Skeletal muscle satellite cell (primary cell): ENCODE data around the gene ZNF816.
"Not testable (repeated sequence)": the region's sequence is repeated elsewhere in the genome, so short reads cannot be mapped to it uniquely, and the experiment has no call there.

ENCODE experiments used
- H3K27me3 ChIP-seq: 2 replicates; pipeline ENCODE4 v1.7.0; 2013; ENCODE audit warnings: low read length; ENCODE audit not compliant: control insufficient read depth, insufficient read depth
- H3K36me3 ChIP-seq: 2 replicates; pipeline ENCODE4 v1.7.0; 2013; ENCODE audit warnings: mild to moderate bottlenecking, control low read depth, low read length; ENCODE audit not compliant: insufficient read depth
- H3K4me1 ChIP-seq: 2 replicates; pipeline ENCODE4 v1.7.0; 2013; ENCODE audit warnings: low read length; ENCODE audit not compliant: control insufficient read depth, insufficient read depth
- H3K4me2 ChIP-seq: 2 replicates; pipeline ENCODE4 v1.7.0; 2013; ENCODE audit warnings: mild to moderate bottlenecking, low read length
- H3K4me3 ChIP-seq: 2 replicates; pipeline ENCODE4 v1.7.0; 2013; ENCODE audit warnings: low read length
- H3K9ac ChIP-seq: 2 replicates; pipeline ENCODE4 v1.7.0; 2013; ENCODE audit warnings: mild to moderate bottlenecking, low read depth, low read length, moderate library complexity
- H3K9me3 ChIP-seq: replicated peaks from 2 replicates; pipeline ENCODE4 v1.7.0; 2013; ENCODE audit warnings: mild to moderate bottlenecking, control low read depth, low read length

ZNF816 gene

DNA sequence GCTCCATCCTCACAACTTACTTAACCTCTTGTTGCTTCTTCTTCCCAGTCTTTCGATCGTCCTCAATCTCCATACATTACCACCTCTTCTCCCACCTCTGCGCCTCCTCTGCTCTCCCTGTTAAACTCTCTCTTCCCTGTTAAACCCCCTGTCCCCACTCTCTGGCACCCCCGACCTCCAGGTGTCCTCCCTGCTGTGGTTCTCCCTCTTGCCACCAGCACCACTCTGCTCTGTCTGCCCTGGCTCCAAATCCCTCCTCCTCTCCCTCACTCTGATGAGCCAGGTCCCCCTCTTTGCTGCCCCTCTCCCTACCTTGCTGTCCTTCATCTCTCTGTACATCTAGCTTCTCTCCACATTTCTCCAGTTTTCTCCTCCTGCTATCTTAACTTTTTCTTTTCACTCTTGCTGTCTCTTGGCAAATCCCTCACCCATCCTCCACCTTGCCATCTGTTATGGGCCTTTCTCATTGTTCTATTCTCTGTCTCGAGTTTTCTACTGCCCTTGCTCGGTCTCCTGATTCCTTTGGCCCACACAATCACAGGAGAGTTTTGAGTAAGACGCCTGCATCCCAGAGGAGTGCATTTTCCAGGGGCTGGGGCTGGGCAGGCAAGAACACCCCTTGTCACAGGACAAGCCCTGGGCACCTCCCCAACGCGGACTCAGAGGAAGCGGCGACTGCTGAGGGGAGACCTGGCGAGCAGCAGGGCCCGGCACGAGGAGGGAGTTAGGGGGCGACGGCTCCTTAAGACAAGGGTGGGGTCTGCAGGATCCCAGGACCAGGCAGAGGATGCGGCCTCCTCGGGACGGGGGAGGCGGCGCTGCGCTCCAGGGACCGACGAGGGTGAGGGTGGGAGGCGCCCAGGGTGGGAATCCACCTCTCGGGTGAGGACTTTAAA is 29.7 kb upstream of the ZNF816 start:
- H3K4me2 ChIP-seq: peak overlapping the region; percentile 80
- H3K4me1 ChIP-seq: peaks cover 21% of the 10 kb centered on the region
- H3K9ac ChIP-seq: peak overlapping the region; percentile 25
- H3K4me3 ChIP-seq: peak overlapping the region; percentile 67
- peaks cover 2% of the 10 kb centered on the region for H3K36me3 ChIP-seq
- H3K27me3 ChIP-seq: no peaks in the 10 kb centered on the region
- H3K9me3 ChIP-seq: no peaks in the 10 kb centered on the region

DNA sequence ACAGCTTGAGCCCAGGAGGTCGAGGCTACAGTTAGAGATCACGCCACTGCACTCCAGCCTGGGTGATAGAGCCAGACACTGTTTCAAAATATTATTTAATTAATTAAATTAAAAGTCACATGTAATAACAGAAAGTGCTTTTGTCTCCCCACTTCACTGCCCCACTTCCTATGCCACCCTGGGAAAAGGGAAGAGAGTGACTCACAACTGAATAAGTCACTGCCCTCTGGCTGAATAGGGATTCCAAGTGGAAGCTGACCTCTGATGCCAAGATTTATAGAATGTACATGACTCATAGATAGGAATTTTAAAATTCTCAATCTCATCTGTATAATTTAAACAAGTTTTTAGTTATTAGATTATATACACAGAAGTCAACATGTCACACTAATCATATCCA is 28.8 kb upstream of the ZNF816 start:
- H3K9me3 ChIP-seq: no peaks in the 10 kb centered on the region
- no peak overlapping the region for H3K9ac ChIP-seq
- H3K4me2 ChIP-seq: peak overlapping the region; percentile 41
- peaks cover 4% of the 10 kb centered on the region for H3K36me3 ChIP-seq
- H3K27me3 ChIP-seq: no peaks in the 10 kb centered on the region
- H3K4me1 ChIP-seq: peaks cover 21% of the 10 kb centered on the region
- H3K4me3 ChIP-seq: no peak overlapping the region

DNA sequence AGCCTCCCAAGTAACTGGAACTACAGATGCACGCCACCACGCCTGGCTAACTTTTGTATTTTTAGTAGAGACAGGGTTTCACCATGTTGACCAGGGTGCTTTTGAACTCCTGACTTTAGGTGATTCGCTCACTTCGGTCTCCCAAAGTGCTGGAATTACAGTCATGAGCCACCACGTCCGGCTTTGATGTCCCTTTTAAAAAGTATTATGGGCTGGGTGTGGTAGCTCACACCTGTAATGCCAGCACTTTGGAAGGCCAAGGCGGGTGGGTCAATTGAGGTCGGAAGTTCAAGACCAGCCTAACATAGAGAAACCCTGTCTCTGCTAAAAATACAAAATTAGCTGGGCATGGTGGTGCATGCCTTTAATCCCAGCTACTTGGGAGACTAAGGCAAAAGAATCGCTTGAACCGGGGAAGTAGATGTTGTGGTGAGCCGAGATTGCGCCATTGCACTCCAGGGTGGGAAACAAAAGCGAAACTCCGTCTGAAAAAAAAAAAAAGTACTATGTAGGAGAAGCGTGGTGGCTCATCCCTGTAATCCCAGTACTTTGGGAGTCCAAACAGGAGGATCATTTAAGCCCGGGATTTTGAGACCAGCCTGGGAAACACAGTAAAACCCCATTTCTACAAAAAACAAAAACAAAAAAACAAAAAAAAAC is 28.2 kb upstream of the ZNF816 start:
- Histone ChIP-seq H3K4me3 (no peak overlapping the region), H3K27me3 (no peaks in the 10 kb centered on the region), H3K4me2 (no peak overlapping the region), H3K36me3 (peaks cover 4% of the 10 kb centered on the region), H3K9me3 (no peaks in the 10 kb centered on the region), H3K4me1 (peaks cover 21% of the 10 kb centered on the region), H3K9ac (no peak overlapping the region)

DNA sequence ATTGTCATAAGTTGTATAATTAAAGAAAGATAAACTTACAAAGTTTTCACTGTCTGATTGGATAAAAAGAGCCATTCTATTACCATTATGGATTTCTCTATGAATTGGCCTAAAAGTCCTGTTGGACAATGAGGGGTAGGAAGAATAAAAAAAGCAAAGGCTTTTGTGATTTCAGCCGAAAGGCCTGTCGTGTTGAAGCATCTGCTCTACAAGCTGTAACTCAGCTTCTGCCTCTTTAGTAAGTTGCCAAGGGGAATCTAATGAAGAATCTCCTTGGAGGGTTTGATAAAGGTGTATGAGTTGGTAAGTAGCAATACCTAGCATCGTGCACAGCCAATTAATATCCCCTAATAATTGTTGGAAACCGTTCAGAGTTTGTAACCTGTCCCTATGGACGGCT is 25.8 kb upstream of the ZNF816 start:
- Histone ChIP-seq H3K4me3 (no peak overlapping the region), H3K4me1 (peaks cover 17% of the 10 kb centered on the region), H3K9ac (no peak overlapping the region), H3K36me3 (peaks cover 4% of the 10 kb centered on the region), H3K4me2 (no peak overlapping the region), H3K27me3 (no peaks in the 10 kb centered on the region), H3K9me3 (no peaks in the 10 kb centered on the region)

DNA sequence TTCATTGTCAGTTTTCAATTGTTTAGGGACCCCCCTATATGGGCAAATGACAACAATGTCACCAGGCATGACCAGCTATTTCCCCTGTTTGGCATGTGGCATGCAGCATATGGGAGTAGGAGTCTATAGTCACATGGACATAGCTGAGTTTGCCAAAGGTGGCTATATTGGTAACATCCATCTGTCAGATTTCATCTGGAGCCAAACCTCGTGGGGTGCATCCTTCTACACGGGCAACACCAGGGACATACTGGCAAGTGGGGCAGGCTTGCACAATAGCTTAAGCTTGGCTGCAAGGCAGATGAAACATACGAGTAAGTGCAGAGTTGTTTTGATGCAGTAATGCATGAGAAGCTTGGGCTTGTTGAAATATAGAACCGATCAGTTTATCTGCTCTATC is 24.5 kb upstream of the ZNF816 start:
- Histone ChIP-seq H3K36me3 (peaks cover 4% of the 10 kb centered on the region), H3K4me2 (no peak overlapping the region), H3K27me3 (no peaks in the 10 kb centered on the region), H3K4me1 (peaks cover 11% of the 10 kb centered on the region), H3K4me3 (no peak overlapping the region), H3K9ac (no peak overlapping the region), H3K9me3 (no peaks in the 10 kb centered on the region)

DNA sequence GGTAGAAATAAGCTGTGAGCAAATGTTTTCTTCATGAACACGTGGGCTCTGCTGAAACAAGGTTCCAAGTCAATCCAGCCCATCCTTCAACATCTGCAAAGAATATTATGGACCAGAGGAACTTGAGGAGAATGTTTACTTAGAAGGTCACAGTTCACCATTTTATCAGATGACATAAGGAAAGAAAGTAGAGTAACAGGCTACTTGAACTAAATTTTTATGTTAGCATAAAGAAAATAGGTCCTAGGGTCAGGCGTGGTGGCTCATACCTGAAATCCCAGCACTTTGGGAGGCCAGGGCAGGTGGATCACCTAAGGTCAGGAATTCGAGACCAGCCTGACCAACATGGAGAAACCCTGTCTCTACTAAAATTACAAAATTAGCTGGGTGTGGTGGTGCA is 20.5 kb upstream of the ZNF816 start:
- H3K27me3 ChIP-seq, H3K9ac ChIP-seq, H3K36me3 ChIP-seq, H3K9me3 ChIP-seq, H3K4me2 ChIP-seq, H3K4me1 ChIP-seq, H3K4me3 ChIP-seq: not testable (repeated sequence)

DNA sequence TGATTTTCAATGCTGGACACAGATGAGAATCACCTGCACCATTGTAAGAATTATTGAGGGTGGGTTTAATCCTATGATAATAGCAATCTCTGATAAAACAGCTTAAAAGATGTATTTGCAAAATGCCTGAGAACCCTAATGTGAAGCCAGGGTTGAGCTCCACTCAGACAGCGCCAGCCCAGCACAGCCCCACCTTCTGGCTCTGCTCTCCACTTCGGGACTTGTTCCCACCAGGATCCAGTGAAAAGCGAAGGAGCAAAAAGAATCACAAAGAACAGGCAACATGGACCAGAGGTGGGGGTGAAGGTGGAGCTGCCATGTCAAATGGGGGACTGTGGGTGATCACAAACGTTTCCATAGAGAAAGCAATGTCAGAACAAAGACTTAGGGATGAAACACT is 18.6 kb upstream of the ZNF816 start:
- Histone ChIP-seq H3K36me3 (no peaks in the 10 kb centered on the region), H3K4me1 (no peaks in the 10 kb centered on the region), H3K9me3 (no peaks in the 10 kb centered on the region), H3K4me3 (no peak overlapping the region), H3K4me2 (no peak overlapping the region), H3K27me3 (no peaks in the 10 kb centered on the region), H3K9ac (no peak overlapping the region)

DNA sequence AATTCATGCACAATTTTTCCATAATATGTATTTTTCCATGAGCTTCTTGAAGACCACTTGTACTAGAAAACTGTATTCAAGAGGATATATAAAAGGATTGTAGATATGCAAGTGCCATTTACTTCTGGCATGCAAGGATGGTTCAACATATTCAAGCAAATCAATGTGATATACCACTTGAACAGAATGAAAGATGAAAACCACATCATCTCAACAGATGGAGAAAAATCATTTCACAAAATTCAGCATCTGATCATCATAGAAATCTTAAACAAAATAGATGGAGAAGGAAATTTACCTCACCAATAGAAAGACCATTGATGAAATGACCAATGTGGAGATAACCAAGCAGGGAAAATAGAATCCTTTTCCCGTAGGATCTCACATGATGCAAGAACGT is 5.1 kb upstream of the ZNF816 start:
- no peaks in the 10 kb centered on the region for H3K9me3 ChIP-seq

DNA sequence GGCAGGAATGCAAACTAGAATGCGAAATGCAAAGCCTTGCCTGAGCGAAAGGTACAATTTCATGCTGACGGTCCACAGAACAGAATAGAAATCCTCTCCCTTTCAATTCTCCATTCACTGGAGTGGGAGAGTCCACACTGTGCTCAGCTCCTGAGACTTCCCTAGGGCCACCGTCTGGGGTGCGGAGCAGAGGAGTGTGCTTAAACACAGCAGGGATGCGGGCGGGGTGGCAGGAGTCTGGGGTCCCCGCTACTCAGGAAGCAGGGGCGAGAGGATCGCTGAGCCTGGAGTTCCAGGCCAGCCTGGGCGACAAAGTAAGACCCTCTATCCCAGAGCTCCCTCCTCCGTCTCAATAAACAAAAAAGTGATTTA is 552 bp upstream of the ZNF816 start:
- Histone ChIP-seq H3K4me1 (peaks cover 7% of the 10 kb centered on the region), H3K4me3 (peak overlapping the region; percentile 98), H3K9ac (peak overlapping the region; percentile 73), H3K4me2 (peak overlapping the region; percentile 84), H3K27me3 (no peaks in the 10 kb centered on the region), H3K9me3 (no peaks in the 10 kb centered on the region), H3K36me3 (peaks cover 11% of the 10 kb centered on the region)

More for the DNA sequence above, 5.1 kb upstream of the ZNF816 start:
- no peak overlapping the region for H3K4me3 ChIP-seq
- no peaks in the 10 kb centered on the region for H3K36me3 ChIP-seq
- peaks cover 4% of the 10 kb centered on the region for H3K4me1 ChIP-seq
- no peak overlapping the region for H3K4me2 ChIP-seq
- H3K27me3 ChIP-seq: no peaks in the 10 kb centered on the region
- H3K9ac ChIP-seq: no peak overlapping the region

DNA sequence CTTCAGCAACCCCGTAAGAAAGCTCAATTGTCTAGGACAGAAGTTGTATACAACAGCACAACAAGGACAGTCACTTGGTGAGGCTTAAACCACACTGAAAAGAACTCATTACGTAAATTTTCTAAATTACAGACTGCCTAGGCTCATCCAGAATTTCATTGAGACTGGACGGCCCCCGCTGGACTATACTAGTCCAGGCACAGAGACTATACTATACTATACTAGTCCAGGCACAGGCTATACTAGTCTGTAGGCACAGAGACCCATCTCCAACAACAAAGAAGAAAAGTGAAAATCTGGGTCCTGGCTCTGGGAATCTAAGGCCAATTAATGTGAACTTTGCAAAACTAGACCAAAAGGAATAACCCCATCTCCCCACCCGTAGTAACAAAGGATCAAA is 700 bp downstream of the ZNF816 start:
- Histone ChIP-seq H3K27me3 (no peaks in the 10 kb centered on the region), H3K9ac (peak overlapping the region; percentile 89), H3K4me1 (peaks cover 7% of the 10 kb centered on the region), H3K36me3 (peaks cover 19% of the 10 kb centered on the region), H3K4me2 (peak overlapping the region; percentile 84), H3K4me3 (peak overlapping the region; percentile 98), H3K9me3 (no peaks in the 10 kb centered on the region)

DNA sequence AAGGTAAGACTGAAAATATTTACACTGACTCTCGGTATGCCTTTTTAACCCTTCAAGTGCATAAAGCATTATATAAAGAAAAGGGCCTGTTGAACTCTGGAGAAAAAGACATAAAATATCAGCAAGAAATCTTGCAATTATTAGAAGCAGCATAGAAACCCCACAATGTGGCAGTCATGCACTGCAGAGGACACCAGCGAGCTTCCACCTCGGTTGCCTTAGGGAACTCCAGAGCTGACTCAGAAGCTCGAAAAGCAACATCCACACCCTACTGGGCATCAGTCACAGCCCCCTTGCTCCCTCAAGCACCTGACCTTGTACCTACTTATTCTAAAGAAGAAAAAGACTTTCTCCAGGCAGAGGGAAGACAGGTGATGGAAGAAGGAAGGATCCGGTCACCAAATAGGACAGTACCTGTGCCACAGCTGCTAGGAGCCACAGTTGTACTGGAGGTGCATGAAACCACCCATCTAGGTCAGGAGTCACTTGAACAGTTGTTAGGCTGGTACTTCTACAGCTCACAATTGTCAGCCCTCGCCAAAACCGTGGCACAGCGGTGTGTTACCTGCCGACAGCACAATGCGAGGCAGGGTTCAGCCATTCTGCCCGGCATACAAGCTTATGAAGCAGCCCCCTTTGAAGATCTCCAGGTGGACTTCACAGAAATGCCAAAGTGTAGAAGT is 2.9 kb downstream of the ZNF816 start:
- H3K9ac ChIP-seq: no peak overlapping the region
- peaks cover 37% of the 10 kb centered on the region for H3K36me3 ChIP-seq
- no peaks in the 10 kb centered on the region for H3K27me3 ChIP-seq
- H3K4me3 ChIP-seq: no peak overlapping the region
- peaks cover 7% of the 10 kb centered on the region for H3K4me1 ChIP-seq
- peaks cover 3% of the 10 kb centered on the region for H3K9me3 ChIP-seq
- H3K4me2 ChIP-seq: no peak overlapping the region
